Muscle of arm (tissue), 12 donors: ENCODE data around the gene ORAI3. TPM values are rescaled to one million over a fixed set of nuclear protein-coding genes. Genes with fewer than 3 reads are reported as not detected.

Experiments
- DNase-seq: peaks from one replicate; pipeline ENCODE4 v3.0.0-alpha.2; 2013
- polyA plus RNA-seq, 12 donors: library from polyadenylated mRNA; unstranded; fragments of 120-200 nt; gene quantifications; one replicate each; pipeline ENCODE4 v1.2.1, GENCODE V29; 2013; ENCODE audit not compliant: insufficient read length in 12 of 12

ORAI3 gene
- polyA plus RNA-seq, 12 donors, result 7.4 to 11.3 (median 8.8) TPM; not detected in 1

- no peak for DNase-seq
Measured at GRCh38 chr16:30966033-30966619, 17.3 kb downstream of the ORAI3 start.

GRCh38 chr16:30967795-30968194, 18.9 kb downstream of the ORAI3 start:
- DNase-seq, result no peak

- DNase-seq, result no peak
Measured at GRCh38 chr16:30969246-30969842, 20.5 kb downstream of the ORAI3 start.

- DNase-seq, result no peak
Measured at GRCh38 chr16:30971298-30971697, 22.4 kb downstream of the ORAI3 start.

- DNase-seq, result no peak
Measured at GRCh38 chr16:30972872-30973271, 24.0 kb downstream of the ORAI3 start.

GRCh38 chr16:30974348-30974747, 25.5 kb downstream of the ORAI3 start:
- no peak for DNase-seq

- no peak for DNase-seq
Measured at GRCh38 chr16:30976486-30976885, 27.6 kb downstream of the ORAI3 start.

GRCh38 chr16:30977502-30977901, 28.6 kb downstream of the ORAI3 start:
- no peak for DNase-seq

GRCh38 chr16:30979170-30980022, 30.5 kb downstream of the ORAI3 start:
- DNase-seq, result no peak

GRCh38 chr16:30980023-30980371, 31.1 kb downstream of the ORAI3 start:
- DNase-seq, result no peak

GRCh38 chr16:30980434-30980833, 31.6 kb downstream of the ORAI3 start:
- DNase-seq, result no peak

GRCh38 chr16:30980959-30981358, 32.1 kb downstream of the ORAI3 start:
- DNase-seq, result no peak

GRCh38 chr16:30982548-30983288, 33.9 kb downstream of the ORAI3 start:
- no peak for DNase-seq

GRCh38 chr16:30983289-30983889, 34.5 kb downstream of the ORAI3 start:
- no peak for DNase-seq

GRCh38 chr16:30983898-30984610, 35.2 kb downstream of the ORAI3 start:
- DNase-seq, result no peak

GRCh38 chr16:30984669-30985400, 36.0 kb downstream of the ORAI3 start, which contains the start of gene HSD3B7:
Gene HSD3B7 (plus strand): TSS chr16:30985207. CDS start chr16:30985659, 452 bp downstream.
- peak; percentile 88 for DNase-seq

GRCh38 chr16:30985401-30986128, 36.7 kb downstream of the ORAI3 start:
- no peak for DNase-seq

- DNase-seq, result no peak
Measured at GRCh38 chr16:30986129-30986991, 37.5 kb downstream of the ORAI3 start.
